ENCODE results near the gene SLC43A2.
A peak's percentile ranks its signal among the peaks of the same experiment; 100 is the strongest.
"Not testable (repeated sequence)": the region's sequence is repeated elsewhere in the genome, so short reads cannot be mapped to it uniquely, and the experiment has no call there.

SLC43A2 gene

GRCh38 chr17:1535737-1536136 is 92.9 kb downstream of the SLC43A2 start:
- DNase-seq (ENCODE audit: low read depth): no peak

- DNase-seq (ENCODE audit: low read depth): no peak
Observed at GRCh38 chr17:1533661-1534325, 94.8 kb downstream of the SLC43A2 start.

GRCh38 chr17:1532836-1533602 is 95.6 kb downstream of the SLC43A2 start:
- DNase-seq (ENCODE audit: low read depth): peak; percentile 39

- no peak for DNase-seq (ENCODE audit: low read depth)
Observed at GRCh38 chr17:1529863-1530262, 98.8 kb downstream of the SLC43A2 start.

- not testable (repeated sequence) for DNase-seq (ENCODE audit: low read depth)
Observed at GRCh38 chr17:1526876-1527275, 101.8 kb downstream of the SLC43A2 start.

DNA sequence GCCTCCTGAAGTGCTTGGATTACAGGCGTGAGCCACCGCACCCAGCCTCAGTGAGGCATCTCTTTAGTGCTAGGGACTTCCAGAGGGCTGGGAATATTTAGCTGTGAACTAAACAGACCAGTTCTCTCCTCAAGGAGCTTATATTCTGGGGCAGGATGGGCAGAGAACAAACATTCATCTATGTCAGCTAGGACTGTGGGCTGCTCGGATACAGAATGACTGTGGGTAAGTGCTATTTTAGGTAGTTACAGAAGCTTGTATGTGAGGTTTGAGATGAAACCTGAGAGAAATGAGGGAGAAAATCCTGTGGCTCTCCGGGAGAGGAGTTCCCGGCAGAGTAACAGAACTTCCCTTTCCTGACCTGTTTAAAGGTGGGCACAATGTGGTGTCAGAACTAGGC is 106.0 kb downstream of the SLC43A2 start:
- DNase-seq (ENCODE audit: low read depth): no peak

DNA sequence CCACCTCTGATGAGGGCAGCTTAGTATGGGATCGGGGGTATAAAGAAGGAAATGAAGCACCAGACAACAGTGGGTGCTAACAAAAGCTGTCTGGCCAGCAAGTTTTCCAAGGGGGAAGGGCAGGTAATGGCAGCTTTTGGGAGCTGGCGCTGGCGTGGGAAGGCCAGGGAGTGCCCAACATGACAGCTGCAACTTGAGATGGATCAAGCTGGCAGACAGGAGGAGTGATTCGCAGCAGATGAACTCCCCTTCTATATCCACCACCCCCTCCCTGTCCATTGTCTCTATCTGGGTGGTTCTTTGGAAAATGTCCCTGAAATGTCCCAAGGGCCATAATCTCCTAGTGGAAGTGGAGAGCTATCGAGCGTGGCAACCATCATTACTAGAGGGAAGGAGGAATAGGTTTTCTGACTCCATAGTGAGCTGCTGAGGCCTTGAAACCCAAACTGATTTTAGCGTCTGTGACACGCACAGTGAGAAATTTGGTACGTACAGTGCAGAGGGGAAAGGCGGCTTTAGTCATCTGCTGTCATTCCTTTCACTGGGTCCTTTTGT is 107.5 kb downstream of the SLC43A2 start:
- DNase-seq (ENCODE audit: low read depth): no peak

DNA sequence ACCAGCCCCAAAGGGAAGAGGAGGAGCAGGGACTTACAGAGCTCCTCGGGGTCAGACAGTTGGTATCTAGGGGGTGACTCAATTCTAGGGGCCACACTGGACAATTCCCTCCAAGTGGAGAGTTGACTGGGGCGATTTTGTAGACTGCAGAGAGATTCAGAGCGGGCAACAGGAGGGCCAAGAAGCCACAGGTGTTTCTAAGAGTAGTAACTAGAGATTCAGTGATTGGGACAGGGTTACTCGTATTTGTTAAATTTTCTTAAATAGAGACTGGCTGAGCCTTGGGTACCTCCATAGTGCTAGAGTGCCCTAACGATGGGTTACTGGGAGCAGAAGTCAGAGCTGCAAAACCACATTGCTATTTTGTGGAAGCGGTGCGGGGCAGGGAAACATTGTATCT is 109.0 kb downstream of the SLC43A2 start:
- no peak for DNase-seq (ENCODE audit: low read depth)

Measured in activated T-cell treated with anti-CD3 and anti-CD28 coated beads for 1 hour (primary cell).